ENCODE measurements around the gene COLGALT1.
A peak's percentile ranks its signal among the peaks of the same experiment; 100 is the strongest.
"Not testable (repeated sequence)": the region's sequence is repeated elsewhere in the genome, so short reads cannot be mapped to it uniquely, and the experiment has no call there.

COLGALT1 gene

GRCh38 chr19:17555480-17555928 is at the start of gene COLGALT1:
COLGALT1 (plus strand) TSS chr19:17555649; CDS start chr19:17555714, 65 bp downstream.
- peak; percentile 100 for DNase-seq

GRCh38 chr19:17506745-17507144 is 48.7 kb upstream of the COLGALT1 start:
- no peak for DNase-seq

GRCh38 chr19:17508558-17508933 is 46.9 kb upstream of the COLGALT1 start:
- DNase-seq = not testable (repeated sequence)

- no peak for DNase-seq
These were observed 45.0 kb upstream of the COLGALT1 start for GRCh38 chr19:17510220-17510993.

GRCh38 chr19:17511724-17512573 is 43.5 kb upstream of the COLGALT1 start:
- DNase-seq = peak; percentile 82

- DNase-seq = no peak
These were observed 42.9 kb upstream of the COLGALT1 start for GRCh38 chr19:17512574-17512939.

GRCh38 chr19:17515408-17516149 is 39.9 kb upstream of the COLGALT1 start:
- no peak for DNase-seq

GRCh38 chr19:17517898-17518297 is 37.6 kb upstream of the COLGALT1 start:
- no peak for DNase-seq

GRCh38 chr19:17518654-17519053 is 36.8 kb upstream of the COLGALT1 start:
- not testable (repeated sequence) for DNase-seq

- no peak for DNase-seq
These were observed 35.5 kb upstream of the COLGALT1 start for GRCh38 chr19:17519967-17520366.

- DNase-seq = no peak
These were observed 34.6 kb upstream of the COLGALT1 start for GRCh38 chr19:17520865-17521264.

GRCh38 chr19:17522988-17523872 is 32.2 kb upstream of the COLGALT1 start:
- peak; percentile 40 for DNase-seq

GRCh38 chr19:17524651-17525050 is 30.8 kb upstream of the COLGALT1 start:
- DNase-seq = no peak

GRCh38 chr19:17525141-17525540 is 30.3 kb upstream of the COLGALT1 start:
- no peak for DNase-seq

- no peak for DNase-seq
These were observed 28.5 kb upstream of the COLGALT1 start for GRCh38 chr19:17526922-17527321.

- DNase-seq = no peak
These were observed 28.1 kb upstream of the COLGALT1 start for GRCh38 chr19:17527326-17527725.

GRCh38 chr19:17528610-17529009 is 26.8 kb upstream of the COLGALT1 start:
- DNase-seq = no peak

GRCh38 chr19:17529239-17530158 is 25.9 kb upstream of the COLGALT1 start:
- no peak for DNase-seq

GRCh38 chr19:17530586-17530985 is 24.9 kb upstream of the COLGALT1 start:
- no peak for DNase-seq

- no peak for DNase-seq
These were observed 23.3 kb upstream of the COLGALT1 start for GRCh38 chr19:17532116-17532515.

GRCh38 chr19:17532557-17532956 is 22.9 kb upstream of the COLGALT1 start:
- no peak for DNase-seq

Data from stimulated activated CD4-positive, alpha-beta T cell treated with anti-CD3 and anti-CD28 coated beads, Interleukin-4, amount 100 ng/mL, for 1 hour (primary cell).